Hepatocyte (in vitro differentiated cells): ENCODE results near the gene CAPN12. TPM values are rescaled to one million over a fixed set of nuclear protein-coding genes. Genes with fewer than 3 reads are reported as not detected.
A peak's percentile ranks its signal among the peaks of the same experiment; 100 is the strongest.
"Not testable (repeated sequence)": the region's sequence is repeated elsewhere in the genome, so short reads cannot be mapped to it uniquely, and the experiment has no call there.

Source experiments
- DNase-seq: peaks from one replicate; pipeline ENCODE4 v3.0.0-alpha.2; 2016; ENCODE audit warnings: low spot score
- H2AFZ ChIP-seq: fragments of 200-600 bp; sonication (generic); 2 replicates; pipeline ENCODE4 v1.6.0; 2016; ENCODE audit warnings: antibody characterized with exemption, mild to moderate bottlenecking
- H3K27ac ChIP-seq: fragments of 200-600 bp; sonication (generic); 2 replicates; pipeline ENCODE4 v1.5.1; 2016; ENCODE audit warnings: mild to moderate bottlenecking
- H3K27me3 ChIP-seq: fragments of 200-600 bp; sonication (generic); 2 replicates; pipeline ENCODE4 v1.6.1; 2016
- H3K36me3 ChIP-seq: fragments of 200-600 bp; sonication (generic); replicated peaks from 2 replicates; pipeline ENCODE4 v1.5.1; 2016; ENCODE audit warnings: low read depth; ENCODE audit not compliant: insufficient read depth
- H3K4me1 ChIP-seq: fragments of 200-600 bp; sonication (generic); 2 replicates; pipeline ENCODE4 v1.5.1; 2016; ENCODE audit warnings: mild to moderate bottlenecking, moderate library complexity; ENCODE audit not compliant: insufficient read depth
- H3K4me2 ChIP-seq: fragments of 200-600 bp; sonication (generic); 2 replicates; pipeline ENCODE4 v1.6.0; 2016
- H3K4me3 ChIP-seq: fragments of 200-600 bp; sonication (generic); 2 replicates; pipeline ENCODE4 v1.5.1; 2016; ENCODE audit warnings: mild to moderate bottlenecking
- H3K79me2 ChIP-seq: fragments of 200-600 bp; sonication (generic); 2 replicates; pipeline ENCODE4 v1.6.0; 2017; ENCODE audit warnings: mild to moderate bottlenecking
- H3K9me2 ChIP-seq: fragments of 200-600 bp; sonication (generic); replicated peaks from 2 replicates; pipeline ENCODE4 v1.6.0; 2017; ENCODE audit warnings: mild to moderate bottlenecking; ENCODE audit not compliant: insufficient read depth
- H3K9me3 ChIP-seq: fragments of 200-600 bp; sonication (generic); 2 replicates; pipeline ENCODE4 v1.5.1; 2016; ENCODE audit warnings: low read depth, mild to moderate bottlenecking
- H4K20me1 ChIP-seq: fragments of 200-600 bp; sonication (generic); 2 replicates; pipeline ENCODE4 v1.6.0; 2016; ENCODE audit warnings: mild to moderate bottlenecking; ENCODE audit not compliant: insufficient read depth, poor library complexity, severe bottlenecking
- EZH2 ChIP-seq: fragments of 200-600 bp; sonication (generic); IDR thresholded peaks from 2 replicates; pipeline ENCODE4 v1.6.1; 2016; ENCODE audit warnings: antibody characterized with exemption, mild to moderate bottlenecking, borderline replicate concordance
- EZH2phosphoT487 ChIP-seq: fragments of 200-600 bp; sonication (generic); IDR thresholded peaks from one replicate; pipeline ENCODE4 v1.6.1; 2018; ENCODE audit warnings: antibody characterized with exemption, mild to moderate bottlenecking, low read depth, moderate library complexity; ENCODE audit not compliant: unreplicated experiment, severe bottlenecking
- WGBS: methylation state at CpG from one replicate; pipeline ENCODE4 v1.1.6; 2016; ENCODE audit warnings: low lambda C conversion rate; ENCODE audit errors: missing lambda C conversion rate; 5-methylcytosine and 5-hydroxymethylcytosine counted together
- polyA plus RNA-seq: library from polyadenylated mRNA; unstranded; fragments of >200 nt; fragmentation: Nextera tagmentation; extraction: Ambion mirVana; gene quantifications from 2 replicates; pipeline ENCODE4 v1.2.1, GENCODE V29; 2016
- total RNA-seq: library from RNA; depleted of rRNA; stranded (reverse); fragments of >200 nt; gene quantifications from 2 replicates; pipeline ENCODE4 v1.2.3, GENCODE V29; 2014
- TF ChIP-seq, protein P1 (sequence below): fragments of 200-600 bp; sonication (generic); IDR thresholded peaks from 2 replicates; pipeline ENCODE4 v1.5.1; 2016; ENCODE audit warnings: antibody characterized with exemption, mild to moderate bottlenecking; ENCODE audit not compliant: poor library complexity

CAPN12 gene
- total and polyA plus RNA-seq, 2 experiments from 2014 or later: 24.3 to 26.6 TPM

DNA sequence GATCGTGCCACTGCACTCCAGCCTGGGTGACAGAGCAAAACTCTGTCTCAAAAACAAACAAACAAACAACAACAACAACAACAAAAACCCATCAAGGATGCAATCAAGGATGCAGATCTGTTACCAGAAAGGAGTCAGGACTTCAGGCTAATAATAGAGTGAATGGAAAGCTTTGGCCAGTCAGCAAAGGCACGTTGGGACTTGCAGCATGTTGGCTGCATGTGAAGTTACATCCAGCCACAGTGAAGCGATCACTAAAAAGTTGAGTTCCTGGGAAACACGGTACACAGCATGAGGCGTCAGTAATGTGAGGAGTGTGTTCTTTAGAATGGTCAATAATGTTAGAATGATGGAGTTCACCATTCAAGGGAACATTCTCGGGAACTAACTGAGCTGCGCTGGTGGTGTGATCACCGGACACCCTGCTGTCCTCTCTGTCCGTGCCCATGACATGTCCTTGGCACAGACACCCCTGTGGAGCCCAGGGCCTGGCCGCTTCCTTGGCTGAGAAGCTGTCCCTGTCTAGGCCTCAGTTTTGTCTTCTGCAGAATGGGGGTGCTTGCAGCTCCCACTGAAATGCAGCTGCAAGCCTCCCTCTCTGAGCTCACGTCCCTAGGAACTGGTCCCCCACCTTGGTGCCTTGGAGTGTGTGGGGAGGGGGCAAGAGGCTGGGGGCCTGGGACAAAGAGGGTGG, 42.4 kb upstream of the CAPN12 start:
- no peak overlapping the region for H2AFZ ChIP-seq
- no peaks in the 10 kb centered on the region for H3K79me2 ChIP-seq
- no peak overlapping the region for H3K4me2 ChIP-seq
- H3K4me3 ChIP-seq: no peak overlapping the region
- no peaks in the 10 kb centered on the region for H3K9me3 ChIP-seq
- no peak for DNase-seq
- H3K36me3 ChIP-seq: no peaks in the 10 kb centered on the region
- H3K27me3 ChIP-seq: no peaks in the 10 kb centered on the region
- WGBS: 88% methylated on average over 11 of the region's 11 CpGs
- H3K27ac ChIP-seq: no peak overlapping the region
- H3K9me2 ChIP-seq: no peaks in the 10 kb centered on the region
- no peak for TF ChIP-seq EZH2
- TF ChIP-seq EZH2phosphoT487: no peak
- TF ChIP-seq, protein P1, sequence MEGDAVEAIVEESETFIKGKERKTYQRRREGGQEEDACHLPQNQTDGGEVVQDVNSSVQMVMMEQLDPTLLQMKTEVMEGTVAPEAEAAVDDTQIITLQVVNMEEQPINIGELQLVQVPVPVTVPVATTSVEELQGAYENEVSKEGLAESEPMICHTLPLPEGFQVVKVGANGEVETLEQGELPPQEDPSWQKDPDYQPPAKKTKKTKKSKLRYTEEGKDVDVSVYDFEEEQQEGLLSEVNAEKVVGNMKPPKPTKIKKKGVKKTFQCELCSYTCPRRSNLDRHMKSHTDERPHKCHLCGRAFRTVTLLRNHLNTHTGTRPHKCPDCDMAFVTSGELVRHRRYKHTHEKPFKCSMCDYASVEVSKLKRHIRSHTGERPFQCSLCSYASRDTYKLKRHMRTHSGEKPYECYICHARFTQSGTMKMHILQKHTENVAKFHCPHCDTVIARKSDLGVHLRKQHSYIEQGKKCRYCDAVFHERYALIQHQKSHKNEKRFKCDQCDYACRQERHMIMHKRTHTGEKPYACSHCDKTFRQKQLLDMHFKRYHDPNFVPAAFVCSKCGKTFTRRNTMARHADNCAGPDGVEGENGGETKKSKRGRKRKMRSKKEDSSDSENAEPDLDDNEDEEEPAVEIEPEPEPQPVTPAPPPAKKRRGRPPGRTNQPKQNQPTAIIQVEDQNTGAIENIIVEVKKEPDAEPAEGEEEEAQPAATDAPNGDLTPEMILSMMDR: no peak
- H4K20me1 ChIP-seq: no peaks in the 10 kb centered on the region
- H3K4me1 ChIP-seq: no peaks in the 10 kb centered on the region

DNA sequence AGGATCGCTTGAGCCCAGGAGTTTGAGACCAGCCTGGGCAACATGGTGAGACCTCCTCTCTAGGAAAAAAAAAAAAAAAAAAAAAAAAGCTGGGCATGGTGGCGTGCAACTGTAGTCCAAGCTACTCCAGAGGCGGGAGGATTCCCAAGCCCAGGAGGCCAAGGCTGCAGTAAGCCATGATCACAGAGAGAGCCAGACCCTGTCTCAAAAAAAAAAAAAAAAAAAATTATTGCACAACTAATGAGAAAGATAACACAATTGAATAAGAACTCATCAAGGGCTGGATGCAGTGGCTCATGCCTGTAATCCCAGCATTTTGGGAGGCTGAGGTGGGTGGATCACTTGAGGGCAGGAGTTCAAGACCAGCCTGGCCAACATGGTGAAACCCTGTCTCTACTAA, 41.8 kb upstream of the CAPN12 start:
- not testable (repeated sequence) for H3K4me2 ChIP-seq, H4K20me1 ChIP-seq, H3K79me2 ChIP-seq, H3K27me3 ChIP-seq, H3K9me3 ChIP-seq, H3K9me2 ChIP-seq, H3K4me1 ChIP-seq, DNase-seq, H2AFZ ChIP-seq, H3K4me3 ChIP-seq, H3K27ac ChIP-seq, H3K36me3 ChIP-seq
- 100% methylated on average over 1 of the region's 3 CpGs for WGBS

DNA sequence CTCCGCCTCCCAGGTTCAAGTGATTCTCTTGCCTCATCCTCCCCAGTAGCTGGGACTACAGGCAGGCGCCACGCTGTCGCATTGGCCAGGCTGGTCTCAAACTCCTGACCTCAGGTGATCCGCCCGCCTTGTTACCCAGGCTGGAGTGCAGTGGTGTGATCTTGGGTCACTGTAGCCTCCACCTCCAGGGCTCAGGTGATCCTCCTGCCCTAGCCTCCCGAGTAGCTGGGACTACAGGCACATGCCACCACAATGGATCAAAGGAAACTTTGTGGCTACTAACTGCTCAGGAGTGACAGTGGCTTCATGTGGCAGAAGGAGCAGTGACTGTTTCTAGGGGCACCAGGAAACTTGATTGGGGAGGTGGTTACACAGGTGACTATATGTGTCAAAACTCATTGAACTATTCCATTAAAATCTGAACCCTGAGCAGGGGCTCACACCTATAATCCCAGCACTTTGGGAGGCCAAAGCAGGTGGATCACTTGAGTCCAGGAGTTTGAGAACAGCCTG, 41.0 kb upstream of the CAPN12 start:
- Histone ChIP-seq H3K4me1 (no peaks in the 10 kb centered on the region), H4K20me1 (no peaks in the 10 kb centered on the region), H2AFZ (no peak overlapping the region), H3K27ac (peak overlapping the region; percentile 62), H3K4me3 (no peak overlapping the region), H3K4me2 (no peak overlapping the region), H3K9me2 (no peaks in the 10 kb centered on the region), H3K27me3 (no peaks in the 10 kb centered on the region), H3K79me2 (no peaks in the 10 kb centered on the region), H3K36me3 (no peaks in the 10 kb centered on the region), H3K9me3 (no peaks in the 10 kb centered on the region)
- no peak for DNase-seq
- no peak for TF ChIP-seq EZH2
- no peak for TF ChIP-seq EZH2phosphoT487
- 95% methylated on average over 7 of the region's 7 CpGs for WGBS

DNA sequence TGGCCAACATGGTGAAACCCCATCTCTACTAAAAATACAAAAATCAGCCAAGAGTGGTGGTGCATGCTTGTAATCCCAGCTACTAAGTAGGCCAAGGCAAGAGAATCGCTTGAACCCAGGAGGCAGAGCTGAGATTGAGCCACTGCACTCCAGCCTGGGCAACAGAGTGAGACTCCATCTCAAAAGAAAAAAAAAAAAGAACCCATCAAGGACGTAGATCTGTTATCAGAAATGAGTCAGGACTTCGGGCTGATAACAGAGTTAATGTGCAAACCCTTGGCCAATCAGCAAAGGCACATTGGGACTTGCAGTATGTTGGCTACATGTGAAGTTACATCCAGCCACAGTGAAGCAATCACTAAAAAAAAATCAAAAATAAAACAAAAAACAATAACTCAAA, 40.0 kb upstream of the CAPN12 start:
- H3K9me3 ChIP-seq: no peaks in the 10 kb centered on the region
- H3K36me3 ChIP-seq: no peaks in the 10 kb centered on the region
- no peaks in the 10 kb centered on the region for H3K79me2 ChIP-seq
- no peaks in the 10 kb centered on the region for H3K4me1 ChIP-seq
- H3K27me3 ChIP-seq: no peaks in the 10 kb centered on the region
- H3K27ac ChIP-seq: peak overlapping the region; percentile 62
- H4K20me1 ChIP-seq: no peaks in the 10 kb centered on the region
- no peak overlapping the region for H3K4me3 ChIP-seq
- 43% methylated on average over 3 of the region's 3 CpGs for WGBS
- H2AFZ ChIP-seq: no peak overlapping the region
- TF ChIP-seq EZH2: no peak
- TF ChIP-seq EZH2phosphoT487: no peak
- TF ChIP-seq, protein P1: no peak
- DNase-seq: peak; percentile 60
- H3K9me2 ChIP-seq: no peaks in the 10 kb centered on the region
- no peak overlapping the region for H3K4me2 ChIP-seq

DNA sequence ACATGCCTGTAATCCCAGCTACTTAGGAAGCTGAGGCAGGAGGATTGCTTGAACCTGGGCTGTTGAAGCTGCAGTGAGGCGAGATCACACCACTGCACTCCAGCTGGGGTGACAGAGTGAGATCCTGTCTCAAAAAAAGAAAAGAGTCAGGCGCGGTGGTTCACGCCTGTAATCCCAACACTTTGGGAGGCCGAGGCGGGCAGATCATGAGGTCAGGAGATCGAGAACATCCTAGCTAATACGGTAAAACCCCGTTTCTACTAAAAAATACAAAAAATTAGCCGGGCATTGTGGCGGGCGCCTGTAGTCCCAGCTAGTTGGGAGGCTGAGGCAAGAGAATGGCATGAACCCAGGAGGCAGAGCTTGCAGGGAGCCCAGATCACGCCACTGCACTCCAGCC, 37.9 kb upstream of the CAPN12 start:
- WGBS: 95% methylated on average over 13 of the region's 13 CpGs
- not testable (repeated sequence) for H3K9me3 ChIP-seq, H3K36me3 ChIP-seq

More for the DNA sequence above, 37.9 kb upstream of the CAPN12 start:
- DNase-seq, H3K27ac ChIP-seq, H3K79me2 ChIP-seq, H3K4me2 ChIP-seq, H3K4me3 ChIP-seq, H3K27me3 ChIP-seq, H4K20me1 ChIP-seq, H3K4me1 ChIP-seq, H2AFZ ChIP-seq, H3K9me2 ChIP-seq: not testable (repeated sequence)
